GM18526 (cell line): ENCODE data around the gene GABRG3.

ENCODE experiments used
- POLR2A ChIP-seq: IDR thresholded peaks from 3 replicates; pipeline ENCODE4 v1.6.1; 2011; ENCODE audit not compliant: insufficient read length; ENCODE audit errors: extremely low read depth

GABRG3 gene

DNA sequence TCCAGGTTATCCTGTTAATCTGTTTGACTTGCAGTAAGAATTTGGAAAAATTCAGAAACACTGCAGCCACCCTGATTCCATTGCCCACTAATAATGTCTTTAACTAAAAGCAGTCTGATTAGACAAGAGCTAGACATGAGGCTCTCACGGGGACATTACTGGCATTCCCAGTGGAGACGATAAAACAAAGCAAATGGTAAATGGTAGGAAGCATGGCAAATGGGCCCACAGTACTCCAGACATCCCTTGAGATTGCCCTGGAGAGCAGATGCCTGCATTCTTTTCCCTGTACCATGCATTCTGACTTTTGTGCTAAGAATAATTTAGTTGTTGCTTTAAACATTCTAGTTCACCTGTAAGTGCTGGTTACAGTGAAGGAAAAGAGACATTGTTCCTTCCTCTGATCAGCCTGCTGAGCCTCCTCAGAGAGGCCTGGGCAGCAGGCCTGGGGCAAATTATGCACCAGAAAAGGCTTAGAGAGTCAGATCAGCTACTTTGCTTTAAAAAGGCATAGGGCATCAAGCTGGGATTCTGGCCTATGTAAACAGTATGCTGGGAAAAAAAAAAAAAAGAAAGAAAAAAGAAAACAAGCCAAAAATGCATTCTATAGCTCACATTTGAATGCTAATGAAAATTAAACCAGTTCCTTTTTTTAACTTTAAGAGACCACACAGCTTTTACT is 204.6 kb downstream of the GABRG3 start:
- TF ChIP-seq POLR2A: no peak

GRCh38 chr15:27176785-27177406 is 205.9 kb downstream of the GABRG3 start:
- no peak for TF ChIP-seq POLR2A

GRCh38 chr15:27179789-27180188 is 208.8 kb downstream of the GABRG3 start:
- TF ChIP-seq POLR2A: no peak

GRCh38 chr15:27182561-27183110 is 211.7 kb downstream of the GABRG3 start:
- no peak for TF ChIP-seq POLR2A

- no peak for TF ChIP-seq POLR2A
Observed at GRCh38 chr15:27183201-27183600, 212.2 kb downstream of the GABRG3 start.

GRCh38 chr15:27196691-27197090 is 225.7 kb downstream of the GABRG3 start:
- TF ChIP-seq POLR2A: no peak

- no peak for TF ChIP-seq POLR2A
Observed at GRCh38 chr15:27201425-27201824, 230.4 kb downstream of the GABRG3 start.

GRCh38 chr15:27210176-27210575 is 239.2 kb downstream of the GABRG3 start:
- no peak for TF ChIP-seq POLR2A

DNA sequence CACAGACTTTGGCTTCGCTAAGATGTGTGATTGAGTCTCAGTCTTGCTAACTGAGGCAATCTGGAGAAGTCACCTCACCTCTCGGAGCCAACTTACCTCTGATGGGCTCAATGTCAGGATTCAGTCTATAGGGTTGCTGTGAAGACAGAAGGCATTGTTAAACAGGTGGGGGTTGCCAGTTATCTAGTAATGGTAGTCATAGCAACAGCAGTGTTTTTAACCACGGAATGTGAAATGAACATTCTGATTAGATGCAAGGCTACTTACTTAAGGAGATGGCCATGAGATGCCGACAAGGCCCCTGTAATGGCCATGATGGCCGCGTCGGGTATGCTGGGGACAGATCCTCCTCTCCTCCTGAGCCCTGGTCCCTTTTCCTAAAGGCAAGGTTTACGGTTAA is 243.1 kb downstream of the GABRG3 start:
- TF ChIP-seq POLR2A: no peak

- no peak for TF ChIP-seq POLR2A
Observed at GRCh38 chr15:27214961-27215360, 244.0 kb downstream of the GABRG3 start.

DNA sequence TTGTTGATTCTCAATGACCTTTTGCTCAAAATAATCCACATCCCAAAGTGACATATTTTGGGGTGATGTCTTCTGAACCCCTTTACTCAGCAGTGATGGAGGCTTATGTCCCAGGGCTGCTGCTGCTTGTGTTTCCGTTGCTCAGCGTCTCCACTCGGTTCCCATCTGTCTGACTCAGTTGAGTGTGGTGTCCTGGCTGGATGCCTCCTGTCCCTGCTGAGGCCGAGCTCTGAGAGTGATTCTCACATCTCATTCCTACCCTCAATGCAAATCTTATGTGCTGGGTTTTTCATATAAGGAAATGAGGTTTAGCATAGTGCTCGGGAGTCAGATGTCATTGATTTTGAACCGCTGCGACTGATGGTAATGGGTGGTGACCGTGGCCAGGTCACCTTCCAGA is 247.4 kb downstream of the GABRG3 start:
- no peak for TF ChIP-seq POLR2A

DNA sequence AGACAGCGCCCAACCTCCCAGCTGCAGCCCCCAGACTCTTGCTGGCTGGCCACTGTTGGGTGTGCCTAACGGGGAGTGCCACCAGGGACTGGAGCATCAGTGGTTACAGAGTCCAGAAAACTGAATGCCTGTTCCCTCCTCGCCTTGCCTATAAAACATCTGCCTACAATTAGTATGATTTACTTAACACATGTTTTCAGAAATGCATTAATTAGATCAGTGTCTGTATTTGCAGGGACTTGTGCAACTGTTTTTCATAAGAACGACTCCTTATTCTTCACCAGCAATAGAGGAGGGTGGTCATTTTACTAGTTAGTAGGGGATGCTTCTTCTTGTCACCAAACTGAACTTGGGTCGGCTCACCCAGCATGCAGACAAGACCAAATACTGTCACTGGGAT is 248.7 kb downstream of the GABRG3 start:
- TF ChIP-seq POLR2A: no peak

GRCh38 chr15:27220199-27220598 is 249.2 kb downstream of the GABRG3 start:
- no peak for TF ChIP-seq POLR2A

GRCh38 chr15:27222479-27222878 is 251.5 kb downstream of the GABRG3 start:
- TF ChIP-seq POLR2A: no peak

DNA sequence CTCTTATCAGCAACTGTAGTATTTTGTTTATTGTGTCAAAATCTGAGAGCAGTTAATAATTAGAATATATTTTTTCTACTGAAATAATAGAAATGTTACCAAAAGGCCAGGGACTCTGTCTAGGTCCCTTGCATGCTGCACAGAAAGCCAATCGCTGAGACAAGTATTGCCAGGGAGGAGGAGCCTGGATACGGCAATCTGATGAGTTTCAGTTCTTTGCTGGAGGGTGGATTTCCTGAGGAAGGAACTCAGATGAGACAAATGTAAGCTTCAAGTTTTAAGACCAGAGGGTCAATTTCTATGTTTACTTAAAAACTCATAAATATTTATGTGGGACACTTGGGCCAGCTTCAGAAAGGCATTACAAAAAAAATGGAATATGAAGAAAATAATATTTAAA is 252.2 kb downstream of the GABRG3 start:
- no peak for TF ChIP-seq POLR2A

GRCh38 chr15:27231811-27232210 is 260.8 kb downstream of the GABRG3 start:
- TF ChIP-seq POLR2A: no peak

DNA sequence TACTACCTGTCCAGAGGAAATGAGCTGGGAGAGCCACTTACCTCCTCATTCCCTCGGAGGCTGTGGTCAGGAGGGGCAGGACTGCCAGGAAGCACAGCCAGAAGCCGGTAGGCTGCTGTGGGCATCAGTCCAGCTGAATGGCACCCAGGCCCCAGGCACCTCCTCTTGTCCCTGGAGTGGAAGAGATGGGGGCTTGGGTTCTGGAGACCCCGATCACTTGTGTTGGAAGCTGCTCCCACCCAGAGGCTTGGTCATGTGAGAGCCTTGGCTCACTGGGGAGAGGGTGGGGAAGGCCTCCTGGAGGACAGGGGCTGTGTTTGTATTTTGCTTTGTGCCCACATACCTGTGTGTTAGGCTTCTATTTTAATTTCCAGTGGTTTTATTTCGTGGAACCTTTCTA is 261.9 kb downstream of the GABRG3 start:
- TF ChIP-seq POLR2A: no peak
